ENCODE data around the gene ALKAL2.

GRCh38 chr2:257429-257828 lies 30.5 kb downstream of the ALKAL2 start:
- TF ChIP-seq CTCF (IDR thresholded peaks at IDR 0.05) = no peak
- no peak for TF ChIP-seq POLR2A (IDR thresholded peaks at IDR 0.05)
